Fibroblast of the aortic adventitia (primary cell): ENCODE measurements around the gene NTRK2. TPM values are rescaled to one million over a fixed set of nuclear protein-coding genes. Genes with fewer than 3 reads are reported as not detected.

ENCODE experiments used
- DNase-seq: peaks from one replicate; pipeline ENCODE4 v3.0.0-alpha.2; 2010; ENCODE audit warnings: low read depth
- H3K4me3 ChIP-seq: 2 replicates; pipeline ENCODE4 v1.5.1; 2011; ENCODE audit warnings: low read depth, mild to moderate bottlenecking, control low read depth, low read length, moderate library complexity
- CTCF ChIP-seq: IDR thresholded peaks from 2 replicates; pipeline ENCODE4 v1.5.1; 2011; ENCODE audit warnings: mild to moderate bottlenecking, low read length, control low read depth, inconsistent platforms; ENCODE audit not compliant: insufficient read depth
- total RNA-seq: library from RNA; depleted of rRNA; stranded (reverse); fragments of >200 nt; gene quantifications from 2 replicates; pipeline ENCODE4 v1.2.3, GENCODE V29; 2012; ENCODE audit warnings: low replicate concordance

The NTRK2 gene
- total RNA-seq, 1 donor = 3.3 TPM

- DNase-seq = no peak
- no peak for TF ChIP-seq CTCF
- no peak overlapping the region for H3K4me3 ChIP-seq
These were observed 188.8 kb downstream of the NTRK2 start for GRCh38 chr9:84858364-84858763.

- no peak for TF ChIP-seq CTCF
- H3K4me3 ChIP-seq = no peak overlapping the region
- no peak for DNase-seq
These were observed 191.0 kb downstream of the NTRK2 start for GRCh38 chr9:84860249-84861115.

- no peak overlapping the region for H3K4me3 ChIP-seq
- TF ChIP-seq CTCF = no peak
- no peak for DNase-seq
These were observed 191.9 kb downstream of the NTRK2 start for GRCh38 chr9:84861455-84861854.

- no peak for DNase-seq
These were observed 192.8 kb downstream of the NTRK2 start for GRCh38 chr9:84862308-84862707.

GRCh38 chr9:84862810-84863287 lies 193.3 kb downstream of the NTRK2 start:
- peak; percentile 6 for DNase-seq
- no peak for TF ChIP-seq CTCF

More at GRCh38 chr9:84862308-84862707, 192.8 kb downstream of the NTRK2 start:
- H3K4me3 ChIP-seq = no peak overlapping the region
- TF ChIP-seq CTCF = no peak

GRCh38 chr9:84863372-84863771 lies 193.8 kb downstream of the NTRK2 start:
- no peak overlapping the region for H3K4me3 ChIP-seq
- DNase-seq = no peak
- TF ChIP-seq CTCF = no peak

More at GRCh38 chr9:84862810-84863287, 193.3 kb downstream of the NTRK2 start:
- H3K4me3 ChIP-seq = no peak overlapping the region
